GM12878 (cell line): ENCODE measurements around the gene ANKRD28. TPM values are rescaled to one million over a fixed set of nuclear protein-coding genes. Genes with fewer than 3 reads are reported as not detected.

ENCODE experiments used
- ATAC-seq: fragments of 200-7000 bp; cut with Tn5 transposase; 3 replicates; pipeline ENCODE4 v1.9.1; 2020; ENCODE audit warnings: mild to moderate bottlenecking, moderate library complexity
- BruUV-seq: library from RNA; stranded (reverse); fragments of 400-500 nt; replicated peaks from 2 replicates; lab custom pipeline; 2021; lab: Mats Ljungman, UMichigan
- CTCF ChIA-PET: fragments of 300-600 bp; sonication (Branson Sonifier 250); formaldehyde crosslinking; extraction: SDS; loops from one replicate; lab custom pipeline; 2021; ENCODE audit warnings: inconsistent platforms; lab: Yijun Ruan, JAX
- POLR2A ChIA-PET: fragments of 350-600 bp; formaldehyde crosslinking; extraction: SDS; loops from one replicate; lab custom pipeline; 2021; ENCODE audit warnings: inconsistent platforms; lab: Charles Lee
- RAD21 ChIA-PET: fragments of 300-600 bp; sonication (Branson Sonifier 250); formaldehyde crosslinking; loops from one replicate; lab custom pipeline; 2023; ENCODE audit warnings: antibody characterized with exemption; ENCODE audit not compliant: unreplicated experiment; lab: Charles Lee
- SMC1A ChIA-PET: fragments of 300-600 bp; sonication (Branson Sonifier 250); formaldehyde crosslinking; loops from one replicate; lab custom pipeline; 2023; ENCODE audit not compliant: unreplicated experiment, uncharacterized antibody; lab: Charles Lee
- DNase-seq: peaks from one replicate; pipeline ENCODE4 v3.0.0-alpha.2; 2011; ENCODE audit warnings: low read depth, low spot score
- FAIRE-seq: peaks from 3 replicates; lab custom pipeline; 2011; peaks lifted over from hg19 to GRCh38; lab: Jason Lieb, UNC
- H2AFZ ChIP-seq: 2 replicates; pipeline ENCODE4 v1.6.0; 2011; ENCODE audit warnings: low read depth, low read length, control low read depth; ENCODE audit not compliant: control insufficient read depth
- H3K27ac ChIP-seq: 2 replicates; pipeline ENCODE4 v1.5.1; 2011; ENCODE audit warnings: control low read depth; ENCODE audit not compliant: control insufficient read depth, insufficient read depth
- H3K27me3 ChIP-seq, 2 experiments: replicated peaks in 1 of 2; 2 replicates each; pipeline versions ENCODE4 v1.6.0 to v1.6.1; 2011; ENCODE audit warnings: low read length in 1 of 2; ENCODE audit not compliant: control insufficient read depth in 2 of 2, insufficient read depth in 2 of 2
- H3K36me3 ChIP-seq, 2 experiments: 2 replicates each; pipeline ENCODE4 v1.5.1; 2011; ENCODE audit warnings: low read length in 1 of 2; ENCODE audit not compliant: control insufficient read depth in 2 of 2, insufficient read depth in 2 of 2
- H3K4me1 ChIP-seq: 2 replicates; pipeline ENCODE4 v1.6.1; 2011; ENCODE audit warnings: mild to moderate bottlenecking, low read length, moderate library complexity, mixed read lengths; ENCODE audit not compliant: control insufficient read depth, insufficient read depth
- H3K4me2 ChIP-seq: 2 replicates; pipeline ENCODE4 v1.6.0; 2011; ENCODE audit warnings: control low read depth; ENCODE audit not compliant: control insufficient read depth, insufficient read depth
- H3K4me3 ChIP-seq: fragments of 200-600 bp; sonication (generic); 2 replicates; pipeline ENCODE4 v1.5.1; 2016
- H3K79me2 ChIP-seq: 2 replicates; pipeline ENCODE4 v1.6.0; 2011; ENCODE audit warnings: low read length; ENCODE audit not compliant: control insufficient read depth, insufficient read depth
- H3K9ac ChIP-seq: 2 replicates; pipeline ENCODE4 v1.8.0; 2011; ENCODE audit warnings: low read length, control low read depth, mixed read lengths; ENCODE audit not compliant: control insufficient read depth, insufficient read depth
- H3K9me3 ChIP-seq: replicated peaks from 3 replicates; pipeline ENCODE4 v1.5.1; 2011; ENCODE audit warnings: mild to moderate bottlenecking, low read length; ENCODE audit not compliant: control insufficient read depth, insufficient read depth
- H4K20me1 ChIP-seq: 2 replicates; pipeline ENCODE4 v1.6.0; 2011; ENCODE audit not compliant: control insufficient read depth, insufficient read depth
- ETV6 ChIP-seq, 2 experiments: fragments of 450-650 bp in 1 of 2; IDR thresholded peaks in 1 of 2; conservative IDR thresholded peaks in 1 of 2; 2 replicates each; pipeline ENCODE4 v1.6.1; 2014; ENCODE audit warnings: antibody characterized with exemption in 1 of 2, borderline replicate concordance in 1 of 2, low read depth in 1 of 2, mild to moderate bottlenecking in 1 of 2, moderate library complexity in 1 of 2
- IKZF1 ChIP-seq: fragments of 450-650 bp; conservative IDR thresholded peaks from 2 replicates; pipeline ENCODE4 v1.6.1; 2017; ENCODE audit warnings: antibody characterized with exemption, mild to moderate bottlenecking
- IRF4 ChIP-seq: IDR thresholded peaks from 2 replicates; pipeline ENCODE4 v1.6.1; 2011; ENCODE audit warnings: low read depth, low read length
- RB1 ChIP-seq: fragments of 450-650 bp; formaldehyde crosslinking; IDR thresholded peaks from 2 replicates; pipeline ENCODE4 v1.6.1; 2017; ENCODE audit warnings: mild to moderate bottlenecking, borderline replicate concordance
- RCOR1 ChIP-seq: conservative IDR thresholded peaks from 2 replicates; pipeline ENCODE4 v1.6.1; 2012; ENCODE audit warnings: low read depth, low read length, improper control_type of control experiment
- RFX5 ChIP-seq: IDR thresholded peaks from 2 replicates; pipeline ENCODE4 v1.6.1; 2011; ENCODE audit warnings: low read depth, low read length, improper control_type of control experiment
- TCF3 ChIP-seq: IDR thresholded peaks from 2 replicates; pipeline ENCODE4 v1.6.1; 2012; ENCODE audit warnings: low read depth, mild to moderate bottlenecking, low read length, borderline replicate concordance; ENCODE audit not compliant: insufficient read depth
- USF1 ChIP-seq: IDR thresholded peaks from 2 replicates; pipeline ENCODE4 v1.6.1; 2011; ENCODE audit warnings: borderline replicate concordance, low read depth, mild to moderate bottlenecking, moderate library complexity, mixed read lengths, low read length; ENCODE audit not compliant: insufficient read depth; ENCODE audit errors: extremely low read length
- WGBS: methylation state at CpG from one replicate; pipeline ENCODE4 v1.1.6; 2016; ENCODE audit warnings: low lambda C conversion rate; ENCODE audit not compliant: insufficient replicate concordance, insufficient coverage; ENCODE audit errors: missing lambda C conversion rate; 5-methylcytosine and 5-hydroxymethylcytosine counted together
- in situ Hi-C: fragments of 300-500 bp; cut with MboI; formaldehyde crosslinking; loops from 9 replicates; pipeline ENCODE4 v1.14.3; 2018; ENCODE audit warnings: mixed read lengths
- intact Hi-C: fragments of 100-400 bp; cut with micrococcal nuclease; formaldehyde crosslinking; loops from one replicate; pipeline ENCODE4 v1.14.2; 2022; ENCODE audit not compliant: unreplicated experiment
- polyA plus RNA-seq, 11 experiments: library from polyadenylated mRNA; depleted of rRNA in 4 of 11; unstranded in 6 of 11; stranded (reverse) in 5 of 11; fragments of >200 nt; fragmentation: Nextera tagmentation in 4 of 11; fragmentation: Illumina TruSeq in 1 of 11; extraction: Ambion mirVana in 4 of 11; extraction: Trizol in 1 of 11; gene quantifications; 1 replicate in 1 of 11; 2 replicates in 10 of 11; pipeline versions ENCODE4 v1.2.1 to v1.2.3, GENCODE V29; 2011 to 2016; ENCODE audit warnings: inconsistent platforms in 2 of 11, missing spikeins in 2 of 11, low read depth in 1 of 11
- total RNA-seq, 4 experiments: library from RNA; depleted of rRNA in 3 of 4; stranded (reverse); fragments of >200 nt in 3 of 4; fragmentation: Illumina TruSeq in 1 of 4; extraction: Trizol in 1 of 4; gene quantifications; 2 replicates each; pipeline versions ENCODE4 v1.2.1 to v1.2.3, GENCODE V29; 2013 to 2021

Gene ANKRD28
- total and polyA plus RNA-seq, 10 of the 15 experiments (the other 5 are each of a cell fraction or from before 2014, with no cell fraction given): 11.2 to 105 (median 38.3) TPM

- RAD21 ChIA-PET: interaction anchor here (0.6 to 2.9 kb wide), 4 partner anchors 8 to 52 kb away, joined by 3 to 11 read pairs (median 4); no protein-coding TSS in a partner anchor
- H2AFZ ChIP-seq: no peak overlapping the region
- in situ Hi-C loops (no loop called here), intact Hi-C loops (no loop called here)
- WGBS: 100% methylated on average over 1 of the region's 1 CpG
- H3K9ac ChIP-seq: no peak overlapping the region
- SMC1A ChIA-PET: interaction anchor here (0.6 to 6.1 kb wide), 11 partner anchors 14 to 153 kb away, joined by 3 to 40 read pairs (median 4); partner anchors contain the start of gene ANKRD28
- TF ChIP-seq IRF4 (no peak), RFX5 (no peak), RCOR1 (no peak), RB1 (no peak), IKZF1 (no peak), ETV6 (conservative IDR thresholded peaks at IDR 0.05 in 1 of 2, IDR thresholded peaks at IDR 0.05 in 1 of 2; ENCODE audit: borderline replicate concordance in 1 of 2, low read depth in 1 of 2) (no peak), TCF3 (no peak), USF1 (no peak)
- H3K79me2 ChIP-seq: peaks cover 22% of the 10 kb centered on the region
- no peak overlapping the region for H3K4me3 ChIP-seq
- no peaks in the 10 kb centered on the region for H3K27me3 ChIP-seq
- peaks cover 1% of the 10 kb centered on the region; the same call in 2 of the 3 replicates for H3K9me3 ChIP-seq
- H3K4me1 ChIP-seq: peaks cover 23% of the 10 kb centered on the region
- no peak for DNase-seq
- POLR2A ChIA-PET: interaction anchor here (1.7 kb wide), 1 partner anchor 136 kb away, joined by 3 read pairs; no protein-coding TSS in a partner anchor
- no peak overlapping the region for H3K27ac ChIP-seq
- BruUV-seq: no TSS peak
- H3K4me2 ChIP-seq: no peak overlapping the region
- ATAC-seq: no peak
- CTCF ChIA-PET: interaction anchor here (0.9 to 2.1 kb wide), 5 partner anchors 9 to 136 kb away, joined by 3 to 9 read pairs (median 4); no protein-coding TSS in a partner anchor
- H4K20me1 ChIP-seq: no peaks in the 10 kb centered on the region
- FAIRE-seq: no peak
- H3K36me3 ChIP-seq: no peaks in the 10 kb centered on the region; a peak in 2 of 4 replicates
These were observed 31.4 kb downstream of the ANKRD28 start for GRCh38 chr3:15766406-15766805.
